SK-N-SH treated with all-trans-retinoic acid at 6 μM for 48 hours (cell line): ENCODE data around the gene MINDY4.

Experiments used
- ATAC-seq: fragments of 200-7000 bp; cut with Tn5 transposase; 3 replicates; pipeline ENCODE4 v1.9.1; 2020; ENCODE audit warnings: mild to moderate bottlenecking, moderate library complexity
- ARNTL ChIP-seq: fragments of 450-650 bp; formaldehyde crosslinking; IDR thresholded peaks from 2 replicates; pipeline ENCODE4 v1.5.0; 2020; ENCODE audit warnings: low read depth, mild to moderate bottlenecking, moderate library complexity, borderline replicate concordance
- BACH2 ChIP-seq: fragments of 250-450 bp; sonication (Bioruptor Pico); IDR thresholded peaks from 2 replicates; pipeline ENCODE4 v1.9.0; 2021; ENCODE audit warnings: mild to moderate bottlenecking, borderline replicate concordance
- CSDC2 ChIP-seq: fragments of 250-450 bp; sonication (Bioruptor Pico); IDR thresholded peaks from 2 replicates; pipeline ENCODE4 v1.5.0; 2020; ENCODE audit warnings: mild to moderate bottlenecking, moderate library complexity
- ESRRG ChIP-seq: fragments of 250-450 bp; sonication (Bioruptor Pico); IDR thresholded peaks from 2 replicates; pipeline ENCODE4 v1.6.1; 2021; ENCODE audit warnings: mild to moderate bottlenecking
- GLIS3 ChIP-seq: fragments of 250-450 bp; sonication (Bioruptor Pico); IDR thresholded peaks from 2 replicates; pipeline ENCODE4 v1.5.0; 2020; ENCODE audit warnings: mild to moderate bottlenecking, moderate library complexity
- ISL1 ChIP-seq: fragments of 250-450 bp; sonication (Bioruptor Pico); IDR thresholded peaks from 2 replicates; pipeline ENCODE4 v2.1.2; 2022; ENCODE audit warnings: mild to moderate bottlenecking, moderate library complexity
- OSR1 ChIP-seq: fragments of 250-450 bp; sonication (Bioruptor Pico); IDR thresholded peaks from 2 replicates; pipeline ENCODE4 v1.8.0; 2022; ENCODE audit warnings: moderate library complexity, mild to moderate bottlenecking, inconsistent platforms
- PPARA ChIP-seq: fragments of 250-450 bp; sonication (Bioruptor Pico); IDR thresholded peaks from 2 replicates; pipeline ENCODE4 v1.5.0; 2020; ENCODE audit warnings: mild to moderate bottlenecking, borderline replicate concordance
- RARB ChIP-seq: fragments of 250-450 bp; sonication (Bioruptor Pico); IDR thresholded peaks from 2 replicates; pipeline ENCODE4 v1.8.0; 2021; ENCODE audit warnings: mild to moderate bottlenecking, moderate library complexity
- SNAI2 ChIP-seq: fragments of 250-450 bp; sonication (Bioruptor Pico); IDR thresholded peaks from 2 replicates; pipeline ENCODE4 v1.5.0; 2020; ENCODE audit warnings: mild to moderate bottlenecking, moderate library complexity
- TCF4 ChIP-seq: fragments of 250-450 bp; sonication (Bioruptor Pico); IDR thresholded peaks from 2 replicates; pipeline ENCODE4 v1.8.0; 2021; ENCODE audit warnings: mild to moderate bottlenecking, moderate library complexity, borderline replicate concordance
- ZC3H10 ChIP-seq: fragments of 250-450 bp; sonication (Bioruptor Pico); IDR thresholded peaks from 2 replicates; pipeline ENCODE4 v1.5.1; 2021; ENCODE audit warnings: mild to moderate bottlenecking, moderate library complexity
- ZFP3 ChIP-seq: fragments of 250-450 bp; sonication (Bioruptor Pico); IDR thresholded peaks from 2 replicates; pipeline ENCODE4 v1.5.0; 2020; ENCODE audit warnings: mild to moderate bottlenecking, moderate library complexity
- ZNF565 ChIP-seq: fragments of 450-650 bp; formaldehyde crosslinking; conservative IDR thresholded peaks from 2 replicates; pipeline ENCODE4 v1.5.0; 2020; ENCODE audit warnings: low read depth, mild to moderate bottlenecking, moderate library complexity
- ZNF8 ChIP-seq: fragments of 450-650 bp; formaldehyde crosslinking; IDR thresholded peaks from 2 replicates; pipeline ENCODE4 v1.5.0; 2020; ENCODE audit warnings: mild to moderate bottlenecking, moderate library complexity
- TF ChIP-seq, protein P1 (sequence below): fragments of 250-450 bp; sonication (Bioruptor Pico); IDR thresholded peaks from 2 replicates; pipeline ENCODE4 v1.5.0; 2020; ENCODE audit warnings: mild to moderate bottlenecking, moderate library complexity
- TF ChIP-seq, protein P2 (sequence below): fragments of 250-450 bp; sonication (Bioruptor Pico); IDR thresholded peaks from 2 replicates; pipeline ENCODE4 v1.8.0; 2021; ENCODE audit warnings: low read depth, mild to moderate bottlenecking, moderate library complexity, borderline replicate concordance
- TF ChIP-seq, protein P3 (sequence below): fragments of 250-450 bp; sonication (Bioruptor Pico); IDR thresholded peaks from 2 replicates; pipeline ENCODE4 v1.5.1; 2020; ENCODE audit warnings: low read depth, mild to moderate bottlenecking, moderate library complexity
- TF ChIP-seq, protein P4 (sequence below): fragments of 250-450 bp; sonication (Bioruptor Pico); IDR thresholded peaks from 2 replicates; pipeline ENCODE4 v1.5.1; 2021; ENCODE audit warnings: mild to moderate bottlenecking, moderate library complexity
- TF ChIP-seq, protein P5 (sequence below): fragments of 250-450 bp; sonication (Bioruptor Pico); IDR thresholded peaks from 2 replicates; pipeline ENCODE4 v1.8.0; 2020; ENCODE audit warnings: mild to moderate bottlenecking, moderate library complexity, borderline replicate concordance

MINDY4 gene

DNA sequence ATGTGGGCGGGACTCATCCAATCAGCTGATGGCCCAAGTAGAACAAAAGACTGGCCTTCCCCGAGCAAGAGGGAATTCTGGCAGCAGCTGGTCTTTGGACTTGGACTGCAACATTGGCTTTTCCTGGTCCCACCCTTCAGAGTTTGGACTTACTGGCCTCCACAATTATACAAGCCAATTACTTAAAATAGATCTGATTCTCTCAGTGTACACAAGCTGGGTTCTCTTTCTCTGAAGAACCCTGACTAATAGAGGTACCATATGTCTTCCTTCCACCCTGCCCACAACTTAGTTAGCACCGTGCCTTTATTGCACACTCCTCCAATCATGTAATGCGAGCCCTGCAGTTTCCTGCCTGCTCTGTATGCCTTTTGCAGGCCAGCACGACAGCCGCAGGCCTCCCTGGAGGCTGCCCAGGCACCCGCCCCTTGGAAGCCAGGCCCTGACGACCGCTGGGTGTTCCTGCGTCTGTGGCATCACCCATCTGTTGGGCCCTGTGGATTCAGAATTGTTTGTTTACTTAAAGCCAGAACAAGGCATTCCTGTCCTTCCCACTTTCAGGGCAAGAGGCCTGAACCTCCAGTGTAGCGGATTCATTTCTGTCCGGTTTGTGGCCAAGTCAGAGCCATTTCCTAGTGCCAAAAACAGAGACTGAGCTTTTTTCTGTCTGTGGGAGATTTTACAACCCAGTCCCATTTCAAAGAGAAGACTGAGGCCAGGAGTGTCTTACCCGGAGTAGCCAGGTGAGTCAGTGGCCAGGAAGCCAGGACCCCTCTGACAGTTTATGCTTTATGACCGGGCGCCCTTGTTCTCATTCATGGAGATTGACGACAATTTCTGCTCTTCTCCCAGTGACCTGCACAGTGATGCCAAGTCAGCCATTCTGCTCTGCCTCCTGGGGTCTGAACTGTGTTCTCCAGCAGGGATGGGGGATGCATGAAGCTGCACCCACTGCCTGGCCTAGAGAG is 20.2 kb upstream of the MINDY4 start:
- ATAC-seq: no peak
- TF ChIP-seq ISL1 (CRISPR knock-in tag) (no peak), ZC3H10 (CRISPR knock-in tag) (no peak), CSDC2 (CRISPR knock-in tag) (no peak), TCF4 (CRISPR knock-in tag) (no peak), ZNF565 (no peak), GLIS3 (CRISPR knock-in tag) (no peak), ARNTL (no peak), OSR1 (CRISPR knock-in tag) (no peak)
- TF ChIP-seq, protein P1, sequence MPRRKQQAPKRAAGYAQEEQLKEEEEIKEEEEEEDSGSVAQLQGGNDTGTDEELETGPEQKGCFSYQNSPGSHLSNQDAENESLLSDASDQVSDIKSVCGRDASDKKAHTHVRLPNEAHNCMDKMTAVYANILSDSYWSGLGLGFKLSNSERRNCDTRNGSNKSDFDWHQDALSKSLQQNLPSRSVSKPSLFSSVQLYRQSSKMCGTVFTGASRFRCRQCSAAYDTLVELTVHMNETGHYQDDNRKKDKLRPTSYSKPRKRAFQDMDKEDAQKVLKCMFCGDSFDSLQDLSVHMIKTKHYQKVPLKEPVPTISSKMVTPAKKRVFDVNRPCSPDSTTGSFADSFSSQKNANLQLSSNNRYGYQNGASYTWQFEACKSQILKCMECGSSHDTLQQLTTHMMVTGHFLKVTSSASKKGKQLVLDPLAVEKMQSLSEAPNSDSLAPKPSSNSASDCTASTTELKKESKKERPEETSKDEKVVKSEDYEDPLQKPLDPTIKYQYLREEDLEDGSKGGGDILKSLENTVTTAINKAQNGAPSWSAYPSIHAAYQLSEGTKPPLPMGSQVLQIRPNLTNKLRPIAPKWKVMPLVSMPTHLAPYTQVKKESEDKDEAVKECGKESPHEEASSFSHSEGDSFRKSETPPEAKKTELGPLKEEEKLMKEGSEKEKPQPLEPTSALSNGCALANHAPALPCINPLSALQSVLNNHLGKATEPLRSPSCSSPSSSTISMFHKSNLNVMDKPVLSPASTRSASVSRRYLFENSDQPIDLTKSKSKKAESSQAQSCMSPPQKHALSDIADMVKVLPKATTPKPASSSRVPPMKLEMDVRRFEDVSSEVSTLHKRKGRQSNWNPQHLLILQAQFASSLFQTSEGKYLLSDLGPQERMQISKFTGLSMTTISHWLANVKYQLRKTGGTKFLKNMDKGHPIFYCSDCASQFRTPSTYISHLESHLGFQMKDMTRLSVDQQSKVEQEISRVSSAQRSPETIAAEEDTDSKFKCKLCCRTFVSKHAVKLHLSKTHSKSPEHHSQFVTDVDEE: no peak
- TF ChIP-seq, protein P2, sequence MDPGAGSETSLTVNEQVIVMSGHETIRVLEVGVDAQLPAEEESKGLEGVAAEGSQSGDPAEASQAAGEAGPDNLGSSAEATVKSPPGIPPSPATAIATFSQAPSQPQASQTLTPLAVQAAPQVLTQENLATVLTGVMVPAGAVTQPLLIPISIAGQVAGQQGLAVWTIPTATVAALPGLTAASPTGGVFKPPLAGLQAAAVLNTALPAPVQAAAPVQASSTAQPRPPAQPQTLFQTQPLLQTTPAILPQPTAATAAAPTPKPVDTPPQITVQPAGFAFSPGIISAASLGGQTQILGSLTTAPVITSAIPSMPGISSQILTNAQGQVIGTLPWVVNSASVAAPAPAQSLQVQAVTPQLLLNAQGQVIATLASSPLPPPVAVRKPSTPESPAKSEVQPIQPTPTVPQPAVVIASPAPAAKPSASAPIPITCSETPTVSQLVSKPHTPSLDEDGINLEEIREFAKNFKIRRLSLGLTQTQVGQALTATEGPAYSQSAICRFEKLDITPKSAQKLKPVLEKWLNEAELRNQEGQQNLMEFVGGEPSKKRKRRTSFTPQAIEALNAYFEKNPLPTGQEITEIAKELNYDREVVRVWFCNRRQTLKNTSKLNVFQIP (CRISPR knock-in tag): no peak
- TF ChIP-seq, protein P3, sequence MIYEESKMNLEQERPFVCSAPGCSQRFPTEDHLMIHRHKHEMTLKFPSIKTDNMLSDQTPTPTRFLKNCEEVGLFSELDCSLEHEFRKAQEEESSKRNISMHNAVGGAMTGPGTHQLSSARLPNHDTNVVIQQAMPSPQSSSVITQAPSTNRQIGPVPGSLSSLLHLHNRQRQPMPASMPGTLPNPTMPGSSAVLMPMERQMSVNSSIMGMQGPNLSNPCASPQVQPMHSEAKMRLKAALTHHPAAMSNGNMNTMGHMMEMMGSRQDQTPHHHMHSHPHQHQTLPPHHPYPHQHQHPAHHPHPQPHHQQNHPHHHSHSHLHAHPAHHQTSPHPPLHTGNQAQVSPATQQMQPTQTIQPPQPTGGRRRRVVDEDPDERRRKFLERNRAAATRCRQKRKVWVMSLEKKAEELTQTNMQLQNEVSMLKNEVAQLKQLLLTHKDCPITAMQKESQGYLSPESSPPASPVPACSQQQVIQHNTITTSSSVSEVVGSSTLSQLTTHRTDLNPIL (CRISPR knock-in tag): no peak
- TF ChIP-seq, all 23 proteins: peak for 0

DNA sequence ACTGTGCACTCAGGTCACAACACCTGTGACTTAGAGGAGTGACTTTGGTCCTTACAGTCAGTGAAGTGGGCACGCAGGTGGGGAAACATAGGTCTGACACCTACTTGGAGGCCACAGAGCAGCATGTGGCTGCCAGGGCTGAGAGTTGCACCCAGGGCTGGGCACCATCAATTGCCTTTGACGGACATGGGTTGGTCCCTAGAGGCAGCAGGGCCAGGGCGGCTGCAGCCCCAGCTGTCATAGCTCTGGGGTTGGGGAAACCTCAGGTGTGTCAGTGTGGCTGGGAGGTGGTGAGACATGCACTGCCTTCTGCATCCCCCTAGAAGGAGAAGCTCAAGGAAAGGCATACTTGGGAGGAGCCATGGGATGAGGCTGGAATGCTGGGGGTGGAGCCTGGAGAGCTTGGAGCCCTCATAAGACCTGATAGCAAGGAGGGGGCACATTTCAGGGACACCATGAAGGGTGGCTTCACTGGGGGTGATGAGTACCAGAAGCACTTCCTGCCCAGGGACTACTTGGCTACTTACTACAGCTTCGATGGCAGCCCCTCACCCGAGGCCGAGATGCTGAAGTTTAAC is 19.4 kb upstream of the MINDY4 start, which contains the start of gene INMT:
Gene INMT (plus strand): TSS at position 440 of the 578 bp plus-strand sequence. CDS start 16 bp downstream, at position 456.
- TF ChIP-seq RARB (no peak), SNAI2 (no peak), ESRRG (CRISPR knock-in tag) (no peak), ARNTL (no peak), ZFP3 (no peak)
- TF ChIP-seq, protein P1: no peak
- TF ChIP-seq, all 23 proteins: peak for 0
- no peak for ATAC-seq

DNA sequence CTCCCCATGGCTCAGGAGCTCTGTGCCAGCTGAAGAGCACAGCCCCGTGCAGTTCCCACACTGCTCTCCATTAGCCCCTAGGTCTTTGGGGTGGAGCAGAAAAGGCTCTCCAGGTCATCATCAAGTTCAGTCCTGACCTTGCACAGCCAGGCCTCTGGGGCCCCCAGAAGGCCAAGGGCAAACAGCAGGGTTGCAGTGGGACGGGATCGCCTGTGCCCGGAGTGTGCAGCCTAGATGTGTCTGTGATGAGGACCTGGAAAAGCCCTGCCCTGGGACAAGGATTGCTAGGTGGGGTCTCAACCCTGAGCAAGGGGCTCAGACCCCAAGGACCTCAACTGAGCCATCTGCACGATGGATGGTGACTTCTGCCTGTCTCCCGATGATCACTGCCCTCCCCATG is 18.7 kb upstream of the MINDY4 start:
- ATAC-seq: no peak
- TF ChIP-seq SNAI2: no peak
- TF ChIP-seq, protein P4, sequence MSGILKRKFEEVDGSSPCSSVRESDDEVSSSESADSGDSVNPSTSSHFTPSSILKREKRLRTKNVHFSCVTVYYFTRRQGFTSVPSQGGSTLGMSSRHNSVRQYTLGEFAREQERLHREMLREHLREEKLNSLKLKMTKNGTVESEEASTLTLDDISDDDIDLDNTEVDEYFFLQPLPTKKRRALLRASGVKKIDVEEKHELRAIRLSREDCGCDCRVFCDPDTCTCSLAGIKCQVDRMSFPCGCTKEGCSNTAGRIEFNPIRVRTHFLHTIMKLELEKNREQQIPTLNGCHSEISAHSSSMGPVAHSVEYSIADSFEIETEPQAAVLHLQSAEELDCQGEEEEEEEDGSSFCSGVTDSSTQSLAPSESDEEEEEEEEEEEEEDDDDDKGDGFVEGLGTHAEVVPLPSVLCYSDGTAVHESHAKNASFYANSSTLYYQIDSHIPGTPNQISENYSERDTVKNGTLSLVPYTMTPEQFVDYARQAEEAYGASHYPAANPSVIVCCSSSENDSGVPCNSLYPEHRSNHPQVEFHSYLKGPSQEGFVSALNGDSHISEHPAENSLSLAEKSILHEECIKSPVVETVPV: no peak
- TF ChIP-seq PPARA (CRISPR knock-in tag): no peak
- no peak for TF ChIP-seq ZNF8
- TF ChIP-seq, protein P5, sequence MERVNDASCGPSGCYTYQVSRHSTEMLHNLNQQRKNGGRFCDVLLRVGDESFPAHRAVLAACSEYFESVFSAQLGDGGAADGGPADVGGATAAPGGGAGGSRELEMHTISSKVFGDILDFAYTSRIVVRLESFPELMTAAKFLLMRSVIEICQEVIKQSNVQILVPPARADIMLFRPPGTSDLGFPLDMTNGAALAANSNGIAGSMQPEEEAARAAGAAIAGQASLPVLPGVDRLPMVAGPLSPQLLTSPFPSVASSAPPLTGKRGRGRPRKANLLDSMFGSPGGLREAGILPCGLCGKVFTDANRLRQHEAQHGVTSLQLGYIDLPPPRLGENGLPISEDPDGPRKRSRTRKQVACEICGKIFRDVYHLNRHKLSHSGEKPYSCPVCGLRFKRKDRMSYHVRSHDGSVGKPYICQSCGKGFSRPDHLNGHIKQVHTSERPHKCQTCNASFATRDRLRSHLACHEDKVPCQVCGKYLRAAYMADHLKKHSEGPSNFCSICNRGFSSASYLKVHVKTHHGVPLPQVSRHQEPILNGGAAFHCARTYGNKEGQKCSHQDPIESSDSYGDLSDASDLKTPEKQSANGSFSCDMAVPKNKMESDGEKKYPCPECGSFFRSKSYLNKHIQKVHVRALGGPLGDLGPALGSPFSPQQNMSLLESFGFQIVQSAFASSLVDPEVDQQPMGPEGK (CRISPR knock-in tag): no peak
- no peak for TF ChIP-seq TCF4 (CRISPR knock-in tag)
- TF ChIP-seq BACH2 (CRISPR knock-in tag): no peak
- no peak for TF ChIP-seq ESRRG (CRISPR knock-in tag)
- TF ChIP-seq, protein P1: no peak
- TF ChIP-seq OSR1 (CRISPR knock-in tag): no peak
